Cardiac muscle cell (in vitro differentiated cells and primary cell): ENCODE measurements around the gene ABHD12. TPM values are rescaled to one million over a fixed set of nuclear protein-coding genes. Genes with fewer than 3 reads are reported as not detected.
"Not testable (repeated sequence)": the region's sequence is repeated elsewhere in the genome, so short reads cannot be mapped to it uniquely, and the experiment has no call there.

Experiments used
- DNase-seq, 2 donors: peaks; one replicate each; pipeline versions ENCODE4 v3.0.0 to v3.0.0-alpha.2; 2010 to 2017; ENCODE audit warnings: low read depth in 1 of 2, low spot score in 1 of 2
- H3K27ac ChIP-seq: fragments of 200-600 bp; sonication (generic); 2 replicates; pipeline ENCODE4 v1.5.1; 2016
- H3K27me3 ChIP-seq: fragments of 200-600 bp; sonication (generic); 2 replicates; pipeline ENCODE4 v1.6.0; 2016; ENCODE audit warnings: control low read depth
- H3K36me3 ChIP-seq: fragments of 200-600 bp; sonication (generic); 2 replicates; pipeline ENCODE4 v1.5.1; 2016; ENCODE audit warnings: control low read depth
- H3K4me1 ChIP-seq: fragments of 200-600 bp; sonication (generic); 2 replicates; pipeline ENCODE4 v1.8.1; 2017; ENCODE audit warnings: low read depth, mild to moderate bottlenecking, mixed run types
- H3K4me3 ChIP-seq: fragments of 200-600 bp; sonication (generic); 2 replicates; pipeline ENCODE4 v1.5.1; 2016; ENCODE audit warnings: mild to moderate bottlenecking
- H3K9me3 ChIP-seq: fragments of 200-600 bp; sonication (generic); 2 replicates; pipeline ENCODE4 v1.5.1; 2017; ENCODE audit warnings: low read depth, mild to moderate bottlenecking, control low read depth
- CTCF ChIP-seq: IDR thresholded peaks from 2 replicates; pipeline ENCODE4 v1.5.1; 2012; ENCODE audit warnings: low read depth, mild to moderate bottlenecking, low read length
- polyA plus RNA-seq: library from polyadenylated mRNA; unstranded; fragments of >200 nt; fragmentation: Nextera tagmentation; extraction: Ambion mirVana; gene quantifications from 2 replicates; pipeline ENCODE4 v1.2.1, GENCODE V29; 2016
- total RNA-seq: library from RNA; depleted of rRNA; stranded (reverse); fragments of >200 nt; gene quantifications from 2 replicates; pipeline ENCODE4 v1.2.3, GENCODE V29; 2016

Gene ABHD12
- total and polyA plus RNA-seq, 2 experiments from 2014 or later: 57.4 to 113 TPM

- Histone ChIP-seq H3K9me3 (no peaks in the 10 kb centered on the region), H3K4me1 (no peaks in the 10 kb centered on the region), H3K4me3 (no peak overlapping the region), H3K27ac (no peak overlapping the region), H3K27me3 (no peaks in the 10 kb centered on the region), H3K36me3 (peaks cover 25% of the 10 kb centered on the region)
- no peak for DNase-seq
- no peak for TF ChIP-seq CTCF
These were observed 121.4 kb downstream of the ABHD12 start for GRCh38 chr20:25269057-25269832.

GRCh38 chr20:25260770-25261437 is 129.7 kb downstream of the ABHD12 start:
- not testable (repeated sequence) for H3K27ac ChIP-seq, DNase-seq, H3K27me3 ChIP-seq, H3K4me3 ChIP-seq, H3K9me3 ChIP-seq
- Histone ChIP-seq H3K36me3 (peaks cover 13% of the 10 kb centered on the region), H3K4me1 (peaks cover 24% of the 10 kb centered on the region)

DNA sequence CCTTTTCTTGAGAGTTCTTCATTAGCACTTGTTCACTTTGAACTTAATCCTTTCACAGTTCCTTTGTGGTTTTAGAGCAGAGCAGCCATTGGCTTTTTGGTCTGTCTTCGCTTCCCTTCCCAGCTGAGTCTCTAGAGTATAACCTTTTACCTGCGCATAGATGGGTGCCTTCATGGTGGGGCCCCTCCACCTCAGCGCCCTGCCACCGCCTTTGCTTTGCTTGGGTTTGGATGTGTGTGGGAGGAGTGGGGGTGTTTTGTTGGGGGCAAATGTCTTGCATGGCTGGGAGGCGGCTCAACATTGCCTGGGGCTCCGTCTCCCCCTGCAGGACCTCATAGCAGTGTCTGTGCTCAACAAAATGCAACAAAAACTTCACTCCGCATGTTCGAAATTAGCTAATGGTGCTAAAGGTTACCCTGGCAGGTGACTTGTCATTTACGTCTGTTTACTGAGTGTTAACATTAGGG is 130.8 kb downstream of the ABHD12 start:
- no peak for TF ChIP-seq CTCF
- H3K4me3 ChIP-seq: no peak overlapping the region
- peaks cover 13% of the 10 kb centered on the region for H3K36me3 ChIP-seq
- H3K27me3 ChIP-seq: no peaks in the 10 kb centered on the region
- H3K9me3 ChIP-seq: no peaks in the 10 kb centered on the region
- H3K27ac ChIP-seq: no peak overlapping the region
- DNase-seq: no peak
- H3K4me1 ChIP-seq: peaks cover 35% of the 10 kb centered on the region

- no peak overlapping the region for H3K27ac ChIP-seq
- H3K4me3 ChIP-seq: no peak overlapping the region
- H3K27me3 ChIP-seq: no peaks in the 10 kb centered on the region
- TF ChIP-seq CTCF: no peak
- no peak for DNase-seq
- H3K9me3 ChIP-seq: no peaks in the 10 kb centered on the region
- H3K36me3 ChIP-seq: peaks cover 13% of the 10 kb centered on the region
- peaks cover 39% of the 10 kb centered on the region for H3K4me1 ChIP-seq
These were observed 131.3 kb downstream of the ABHD12 start for GRCh38 chr20:25259358-25259757.

GRCh38 chr20:25258828-25259227 is 131.8 kb downstream of the ABHD12 start:
- no peak for DNase-seq
- no peak for TF ChIP-seq CTCF
- H3K27me3 ChIP-seq: no peaks in the 10 kb centered on the region

DNA sequence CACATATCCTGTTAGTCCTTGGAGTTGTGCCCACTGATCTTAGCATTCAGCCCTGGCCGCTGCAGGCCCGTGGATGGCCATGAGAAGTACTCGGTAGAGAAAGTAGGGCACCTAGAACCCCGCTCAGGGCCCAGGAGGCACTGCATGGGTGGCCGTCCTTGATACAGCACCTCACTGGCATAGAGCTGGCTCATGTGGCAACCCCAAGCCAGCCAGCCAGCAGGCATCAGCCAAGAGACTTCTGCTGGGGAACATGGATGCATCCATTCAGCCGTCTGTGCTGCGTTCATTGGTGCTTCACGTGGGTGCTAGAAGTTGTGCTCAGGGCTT is 132.2 kb downstream of the ABHD12 start:
- no peak overlapping the region for H3K4me3 ChIP-seq
- no peak for DNase-seq
- no peak overlapping the region for H3K27ac ChIP-seq
- no peak for TF ChIP-seq CTCF
- H3K27me3 ChIP-seq: no peaks in the 10 kb centered on the region
- no peaks in the 10 kb centered on the region for H3K9me3 ChIP-seq
- peaks cover 49% of the 10 kb centered on the region for H3K4me1 ChIP-seq
- H3K36me3 ChIP-seq: peaks cover 13% of the 10 kb centered on the region

More at GRCh38 chr20:25258828-25259227, 131.8 kb downstream of the ABHD12 start:
- no peaks in the 10 kb centered on the region for H3K9me3 ChIP-seq
- H3K4me3 ChIP-seq: no peak overlapping the region
- peaks cover 45% of the 10 kb centered on the region for H3K4me1 ChIP-seq
- H3K27ac ChIP-seq: no peak overlapping the region
- peaks cover 13% of the 10 kb centered on the region for H3K36me3 ChIP-seq
